Measurements from ENCODE around the gene TMEM248. TPM values are rescaled to one million over a fixed set of nuclear protein-coding genes. Genes with fewer than 3 reads are reported as not detected.

Gene TMEM248
- polyA plus RNA-seq, 1 donor from 2014 or later, result 41.8 TPM

DNA sequence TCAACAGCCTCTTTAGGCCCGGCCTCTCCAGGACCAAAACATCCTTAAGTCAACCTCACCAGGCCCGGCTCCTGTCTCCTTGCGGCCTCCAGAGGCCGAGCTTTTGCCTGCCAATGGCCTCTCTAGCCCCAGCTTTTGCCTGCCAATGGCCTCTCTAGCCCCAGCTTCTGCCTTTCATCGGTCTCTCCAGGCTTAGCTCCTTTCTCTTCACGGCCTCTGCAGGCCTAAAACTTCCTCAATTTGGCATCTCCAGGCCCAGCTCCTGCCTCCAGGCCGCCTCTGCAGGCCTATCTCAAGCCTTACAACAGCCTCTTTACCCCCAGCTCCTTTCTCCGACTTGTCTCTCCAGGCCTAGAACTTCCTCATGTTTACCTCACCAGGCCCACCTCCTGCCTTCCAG is 15.7 kb upstream of the TMEM248 start:
- Histone ChIP-seq H4K20me1 (ENCODE audit: insufficient read depth) (no peaks in the 10 kb centered on the region), H3K36me3 (ENCODE audit: insufficient read depth, low read length) (no peaks in the 10 kb centered on the region), H3K9ac (ENCODE audit: low read length) (no peak overlapping the region), H3K27me3 (ENCODE audit: insufficient read depth, low read depth, low read length) (no peaks in the 10 kb centered on the region), H3K9me3 (ENCODE audit: low read length) (no peaks in the 10 kb centered on the region), H3K4me3 (ENCODE audit: low read length) (no peak overlapping the region), H3F3A (ENCODE audit: insufficient read depth, low read length, poor library complexity, severe bottlenecking) (no peaks in the 10 kb centered on the region), H3K27ac (ENCODE audit: low read length) (no peak overlapping the region), H3K79me2 (replicated peaks; ENCODE audit: insufficient read depth, low read length) (no peaks in the 10 kb centered on the region), H3K9me2 (ENCODE audit: insufficient read depth, low read length) (no peaks in the 10 kb centered on the region), H3K4me2 (ENCODE audit: low read length) (no peak overlapping the region), H2AFZ (ENCODE audit: low read depth, low read length) (no peak overlapping the region)
- TF ChIP-seq POLR2AphosphoS5 (IDR thresholded peaks at IDR 0.05), result no peak
- TF ChIP-seq RAD21 (conservative IDR thresholded peaks at IDR 0.05), result no peak
- no peak for TF ChIP-seq EZH2 (IDR thresholded peaks at IDR 0.05; ENCODE audit: borderline replicate concordance, insufficient read depth, low read length, poor library complexity, severe bottlenecking)

DNA sequence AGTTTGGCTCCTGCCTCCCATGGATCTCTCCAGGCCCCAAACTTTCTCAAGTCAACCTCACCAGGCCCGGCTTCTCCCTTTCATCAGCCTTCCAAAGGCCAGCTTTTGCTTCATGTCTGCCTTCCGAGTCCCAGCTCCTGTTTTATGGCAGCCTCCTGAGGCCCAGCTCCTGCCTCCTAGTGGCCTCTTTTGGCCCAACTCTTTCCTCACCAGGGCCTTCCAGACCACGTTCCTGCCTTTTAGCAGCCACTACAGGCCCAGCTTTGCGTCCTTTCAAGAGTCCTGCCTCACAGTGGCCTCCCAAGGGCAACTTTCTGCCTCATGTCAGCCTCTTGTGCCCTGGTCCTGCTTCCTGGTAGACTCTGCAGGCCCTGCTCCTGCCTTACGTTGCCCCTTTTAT is 15.3 kb upstream of the TMEM248 start:
- H3K4me3 ChIP-seq (ENCODE audit: low read length), result no peak overlapping the region
- H3F3A ChIP-seq (ENCODE audit: insufficient read depth, low read length, poor library complexity, severe bottlenecking), result no peaks in the 10 kb centered on the region
- no peaks in the 10 kb centered on the region for H3K79me2 ChIP-seq (replicated peaks; ENCODE audit: insufficient read depth, low read length)
- no peaks in the 10 kb centered on the region for H3K9me2 ChIP-seq (ENCODE audit: insufficient read depth, low read length)
- no peak overlapping the region for H2AFZ ChIP-seq (ENCODE audit: low read depth, low read length)
- H3K9ac ChIP-seq (ENCODE audit: low read length), result no peak overlapping the region
- H3K27ac ChIP-seq (ENCODE audit: low read length), result no peak overlapping the region
- H3K27me3 ChIP-seq (ENCODE audit: insufficient read depth, low read depth, low read length), result no peaks in the 10 kb centered on the region
- no peak overlapping the region for H3K4me2 ChIP-seq (ENCODE audit: low read length)
- no peaks in the 10 kb centered on the region for H4K20me1 ChIP-seq (ENCODE audit: insufficient read depth)
- no peaks in the 10 kb centered on the region for H3K36me3 ChIP-seq (ENCODE audit: insufficient read depth, low read length)
- H3K9me3 ChIP-seq (ENCODE audit: low read length), result no peaks in the 10 kb centered on the region
- TF ChIP-seq, protein P1, sequence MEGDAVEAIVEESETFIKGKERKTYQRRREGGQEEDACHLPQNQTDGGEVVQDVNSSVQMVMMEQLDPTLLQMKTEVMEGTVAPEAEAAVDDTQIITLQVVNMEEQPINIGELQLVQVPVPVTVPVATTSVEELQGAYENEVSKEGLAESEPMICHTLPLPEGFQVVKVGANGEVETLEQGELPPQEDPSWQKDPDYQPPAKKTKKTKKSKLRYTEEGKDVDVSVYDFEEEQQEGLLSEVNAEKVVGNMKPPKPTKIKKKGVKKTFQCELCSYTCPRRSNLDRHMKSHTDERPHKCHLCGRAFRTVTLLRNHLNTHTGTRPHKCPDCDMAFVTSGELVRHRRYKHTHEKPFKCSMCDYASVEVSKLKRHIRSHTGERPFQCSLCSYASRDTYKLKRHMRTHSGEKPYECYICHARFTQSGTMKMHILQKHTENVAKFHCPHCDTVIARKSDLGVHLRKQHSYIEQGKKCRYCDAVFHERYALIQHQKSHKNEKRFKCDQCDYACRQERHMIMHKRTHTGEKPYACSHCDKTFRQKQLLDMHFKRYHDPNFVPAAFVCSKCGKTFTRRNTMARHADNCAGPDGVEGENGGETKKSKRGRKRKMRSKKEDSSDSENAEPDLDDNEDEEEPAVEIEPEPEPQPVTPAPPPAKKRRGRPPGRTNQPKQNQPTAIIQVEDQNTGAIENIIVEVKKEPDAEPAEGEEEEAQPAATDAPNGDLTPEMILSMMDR (IDR thresholded peaks at IDR 0.05; ENCODE audit: poor library complexity, severe bottlenecking), result no peak
- no peak for TF ChIP-seq EP300 (conservative IDR thresholded peaks at IDR 0.05; ENCODE audit: poor library complexity, severe bottlenecking)
- no peak for TF ChIP-seq MXI1 (conservative IDR thresholded peaks at IDR 0.05; ENCODE audit: poor library complexity, severe bottlenecking)
- TF ChIP-seq RAD21 (conservative IDR thresholded peaks at IDR 0.05), result no peak
- no peak for TF ChIP-seq EZH2 (IDR thresholded peaks at IDR 0.05; ENCODE audit: borderline replicate concordance, insufficient read depth, low read length, poor library complexity, severe bottlenecking)
- TF ChIP-seq, protein P2, sequence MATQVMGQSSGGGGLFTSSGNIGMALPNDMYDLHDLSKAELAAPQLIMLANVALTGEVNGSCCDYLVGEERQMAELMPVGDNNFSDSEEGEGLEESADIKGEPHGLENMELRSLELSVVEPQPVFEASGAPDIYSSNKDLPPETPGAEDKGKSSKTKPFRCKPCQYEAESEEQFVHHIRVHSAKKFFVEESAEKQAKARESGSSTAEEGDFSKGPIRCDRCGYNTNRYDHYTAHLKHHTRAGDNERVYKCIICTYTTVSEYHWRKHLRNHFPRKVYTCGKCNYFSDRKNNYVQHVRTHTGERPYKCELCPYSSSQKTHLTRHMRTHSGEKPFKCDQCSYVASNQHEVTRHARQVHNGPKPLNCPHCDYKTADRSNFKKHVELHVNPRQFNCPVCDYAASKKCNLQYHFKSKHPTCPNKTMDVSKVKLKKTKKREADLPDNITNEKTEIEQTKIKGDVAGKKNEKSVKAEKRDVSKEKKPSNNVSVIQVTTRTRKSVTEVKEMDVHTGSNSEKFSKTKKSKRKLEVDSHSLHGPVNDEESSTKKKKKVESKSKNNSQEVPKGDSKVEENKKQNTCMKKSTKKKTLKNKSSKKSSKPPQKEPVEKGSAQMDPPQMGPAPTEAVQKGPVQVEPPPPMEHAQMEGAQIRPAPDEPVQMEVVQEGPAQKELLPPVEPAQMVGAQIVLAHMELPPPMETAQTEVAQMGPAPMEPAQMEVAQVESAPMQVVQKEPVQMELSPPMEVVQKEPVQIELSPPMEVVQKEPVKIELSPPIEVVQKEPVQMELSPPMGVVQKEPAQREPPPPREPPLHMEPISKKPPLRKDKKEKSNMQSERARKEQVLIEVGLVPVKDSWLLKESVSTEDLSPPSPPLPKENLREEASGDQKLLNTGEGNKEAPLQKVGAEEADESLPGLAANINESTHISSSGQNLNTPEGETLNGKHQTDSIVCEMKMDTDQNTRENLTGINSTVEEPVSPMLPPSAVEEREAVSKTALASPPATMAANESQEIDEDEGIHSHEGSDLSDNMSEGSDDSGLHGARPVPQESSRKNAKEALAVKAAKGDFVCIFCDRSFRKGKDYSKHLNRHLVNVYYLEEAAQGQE (IDR thresholded peaks at IDR 0.05; ENCODE audit: borderline replicate concordance), result no peak
- no peak for TF ChIP-seq SMC3 (conservative IDR thresholded peaks at IDR 0.05; ENCODE audit: poor library complexity)
- TF ChIP-seq POLR2AphosphoS5 (IDR thresholded peaks at IDR 0.05), result no peak
- TF ChIP-seq TAF1 (IDR thresholded peaks at IDR 0.05; ENCODE audit: low read depth), result no peak

DNA sequence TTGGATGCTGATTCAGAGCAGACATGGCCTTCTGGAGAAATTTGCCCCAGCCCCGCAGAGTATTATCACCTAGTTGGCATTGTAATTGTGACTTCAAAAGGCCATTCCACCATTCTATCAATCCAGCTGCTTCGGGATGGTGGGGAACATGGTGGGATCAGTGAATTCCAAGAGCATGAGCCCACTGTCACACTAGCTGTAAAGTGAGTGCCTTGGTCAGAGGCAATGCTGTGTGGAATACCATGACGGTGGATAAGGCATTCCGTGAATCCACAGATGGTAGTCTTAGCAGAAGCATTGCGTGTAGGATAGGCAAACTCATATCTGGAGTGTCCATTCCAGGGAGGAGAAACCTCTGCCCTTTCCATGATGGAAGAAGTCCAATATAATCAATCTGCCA is 13.3 kb upstream of the TMEM248 start:
- H3K79me2 ChIP-seq (replicated peaks; ENCODE audit: insufficient read depth, low read length), result no peaks in the 10 kb centered on the region
- no peak overlapping the region for H3K4me2 ChIP-seq (ENCODE audit: low read length)
- no peaks in the 10 kb centered on the region for H3K36me3 ChIP-seq (ENCODE audit: insufficient read depth, low read length)
- no peak overlapping the region for H3K9ac ChIP-seq (ENCODE audit: low read length)
- H3K9me2 ChIP-seq (ENCODE audit: insufficient read depth, low read length), result no peaks in the 10 kb centered on the region
- no peak overlapping the region for H3K4me3 ChIP-seq (ENCODE audit: low read length)
- TF ChIP-seq, protein P2 (IDR thresholded peaks at IDR 0.05; ENCODE audit: borderline replicate concordance), result no peak
- TF ChIP-seq, protein P1 (IDR thresholded peaks at IDR 0.05; ENCODE audit: poor library complexity, severe bottlenecking), result no peak
- TF ChIP-seq SMC3 (conservative IDR thresholded peaks at IDR 0.05; ENCODE audit: poor library complexity) (no peak), EP300 (conservative IDR thresholded peaks at IDR 0.05; ENCODE audit: poor library complexity, severe bottlenecking) (no peak)
- H3K9me3 ChIP-seq (ENCODE audit: low read length), result no peaks in the 10 kb centered on the region
- H3K27ac ChIP-seq (ENCODE audit: low read length), result no peak overlapping the region
- H3K27me3 ChIP-seq (ENCODE audit: insufficient read depth, low read depth, low read length), result no peaks in the 10 kb centered on the region
- no peak overlapping the region for H2AFZ ChIP-seq (ENCODE audit: low read depth, low read length)
- H4K20me1 ChIP-seq (ENCODE audit: insufficient read depth), result no peaks in the 10 kb centered on the region
- no peaks in the 10 kb centered on the region for H3F3A ChIP-seq (ENCODE audit: insufficient read depth, low read length, poor library complexity, severe bottlenecking)
